ACC112 (cell line): ENCODE data around the gene ARL4D.

Experiments
- H2AFZ ChIP-seq: fragments of 200-600 bp; sonication (generic); one replicate; pipeline ENCODE4 v1.6.0; 2017; ENCODE audit warnings: antibody characterized with exemption, low read length; ENCODE audit not compliant: unreplicated experiment
- H3K27ac ChIP-seq: fragments of 200-600 bp; sonication (generic); 2 replicates; pipeline ENCODE4 v1.5.1; 2014; ENCODE audit warnings: low read depth, mild to moderate bottlenecking, antibody characterized with exemption, low read length, moderate library complexity
- H3K27me3 ChIP-seq: fragments of 200-600 bp; sonication (generic); 2 replicates; pipeline ENCODE4 v1.6.1; 2014; ENCODE audit warnings: mild to moderate bottlenecking, antibody characterized with exemption, low read length, moderate library complexity, mixed read lengths; ENCODE audit not compliant: insufficient read depth
- H3K36me3 ChIP-seq: fragments of 200-600 bp; sonication (generic); 2 replicates; pipeline ENCODE4 v1.6.1; 2016; ENCODE audit warnings: mild to moderate bottlenecking, antibody characterized with exemption, low read length, moderate library complexity, mixed read lengths; ENCODE audit not compliant: insufficient read depth
- H3K4me1 ChIP-seq: fragments of 200-600 bp; sonication (generic); one replicate; pipeline ENCODE4 v1.6.1; 2016; ENCODE audit warnings: low read length, mixed read lengths; ENCODE audit not compliant: insufficient read depth, unreplicated experiment, control insufficient read depth
- H3K4me3 ChIP-seq: fragments of 200-600 bp; sonication (generic); 2 replicates; pipeline ENCODE4 v1.5.1; 2014; ENCODE audit warnings: mild to moderate bottlenecking, low read depth, low read length
- H3K79me2 ChIP-seq: fragments of 200-600 bp; sonication (generic); one replicate; pipeline ENCODE4 v1.6.0; 2016; ENCODE audit warnings: low read length; ENCODE audit not compliant: control insufficient read depth, unreplicated experiment, insufficient read depth

The ARL4D gene

GRCh38 chr17:43445009-43445589 lies 46.3 kb downstream of the ARL4D start:
- Histone ChIP-seq H3K36me3 (no peaks in the 10 kb centered on the region), H3K4me3 (no peak overlapping the region), H2AFZ (no peak overlapping the region), H3K27me3 (no peaks in the 10 kb centered on the region), H3K79me2 (no peaks in the 10 kb centered on the region), H3K4me1 (no peaks in the 10 kb centered on the region), H3K27ac (no peak overlapping the region)

DNA sequence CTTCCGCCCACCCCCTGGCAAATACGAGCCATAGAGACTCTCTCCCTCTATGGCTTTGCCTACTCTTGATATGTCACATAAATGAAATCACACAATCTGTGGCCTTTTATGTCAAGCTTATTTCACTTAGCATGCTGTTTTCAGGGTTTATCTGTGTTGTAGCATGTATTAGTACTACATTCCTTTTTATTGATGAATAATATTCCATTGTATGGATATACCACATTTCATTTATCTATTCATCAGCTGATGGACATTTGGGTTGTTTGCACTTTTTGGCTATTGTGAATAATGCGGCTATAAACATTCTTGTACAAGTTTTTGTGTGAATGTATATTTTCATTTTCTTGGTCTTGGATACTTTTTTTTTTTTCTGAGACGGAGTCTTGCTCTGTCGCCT lies 48.0 kb downstream of the ARL4D start:
- H3K4me3 ChIP-seq: no peak overlapping the region
- no peak overlapping the region for H3K27ac ChIP-seq
- H2AFZ ChIP-seq: no peak overlapping the region
- no peaks in the 10 kb centered on the region for H3K27me3 ChIP-seq
- no peaks in the 10 kb centered on the region for H3K4me1 ChIP-seq
- H3K79me2 ChIP-seq: no peaks in the 10 kb centered on the region
- no peaks in the 10 kb centered on the region for H3K36me3 ChIP-seq

DNA sequence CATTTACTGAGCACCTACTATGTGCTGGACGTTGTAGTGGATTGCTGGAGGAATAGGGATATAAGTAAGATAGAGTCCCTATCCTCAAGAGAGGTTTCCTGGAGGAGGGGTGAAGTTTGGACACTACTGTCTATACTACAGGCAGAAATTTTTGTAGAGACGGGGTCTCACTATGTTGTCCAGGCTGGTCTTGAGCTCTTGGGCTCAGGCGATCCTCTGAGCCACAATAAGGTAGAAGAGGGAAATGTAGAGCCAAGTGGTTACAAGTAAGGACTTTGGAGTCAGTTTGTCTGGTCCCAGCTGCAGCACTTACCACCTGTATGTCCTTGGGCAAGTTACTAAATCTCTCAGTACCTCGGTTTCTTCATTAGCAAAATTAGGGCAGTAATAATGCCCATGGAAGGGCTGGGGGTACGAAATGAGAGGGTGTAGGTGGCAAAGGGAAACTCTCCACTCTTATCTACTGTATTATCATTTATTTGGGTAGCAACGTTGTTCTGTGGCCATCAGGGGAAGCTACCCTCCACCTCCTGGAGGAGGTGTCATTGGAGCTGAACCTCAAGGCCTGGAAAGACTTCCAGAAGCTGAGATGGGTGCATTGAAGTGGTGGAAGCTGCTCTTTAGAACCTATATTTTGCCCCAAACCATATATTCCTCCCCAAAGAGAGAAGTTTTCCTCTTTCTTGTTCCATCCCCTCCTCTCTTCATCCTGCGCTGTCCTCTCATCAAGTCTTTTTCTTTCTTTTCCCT lies 50.1 kb downstream of the ARL4D start:
- Histone ChIP-seq H3K4me3 (no peak overlapping the region), H3K4me1 (no peaks in the 10 kb centered on the region), H3K27me3 (no peaks in the 10 kb centered on the region), H3K79me2 (no peaks in the 10 kb centered on the region), H2AFZ (no peak overlapping the region), H3K36me3 (no peaks in the 10 kb centered on the region), H3K27ac (no peak overlapping the region)

GRCh38 chr17:43449470-43450248 lies 50.9 kb downstream of the ARL4D start:
- H3K27ac ChIP-seq: no peak overlapping the region
- H3K79me2 ChIP-seq: no peaks in the 10 kb centered on the region
- H3K4me1 ChIP-seq: no peaks in the 10 kb centered on the region
- no peaks in the 10 kb centered on the region for H3K27me3 ChIP-seq
- no peaks in the 10 kb centered on the region for H3K36me3 ChIP-seq
- H2AFZ ChIP-seq: no peak overlapping the region
- no peak overlapping the region for H3K4me3 ChIP-seq
